GM23338 (cell line): Measurements from ENCODE around the gene PUS3. TPM values are rescaled to one million over a fixed set of nuclear protein-coding genes. Genes with fewer than 3 reads are reported as not detected.

Experiments
- polyA plus RNA-seq: library from polyadenylated mRNA; unstranded; fragments of >200 nt; fragmentation: Nextera tagmentation; extraction: Ambion mirVana; gene quantifications from 2 replicates; pipeline ENCODE4 v1.2.1, GENCODE V29; 2016
- total RNA-seq: library from RNA; depleted of rRNA; stranded (reverse); fragments of >200 nt; shearing (Covaris generic); gene quantifications from 2 replicates; pipeline ENCODE4 v1.2.3, GENCODE V29; 2014; rRNA removed

PUS3 gene
- total and polyA plus RNA-seq, 2 experiments from 2014 or later: 15.8 to 24.1 TPM

Other genes with a start within 250 kb of the PUS3 start
- gene ACRV1, start 222.4 kb downstream of the PUS3 start, total RNA-seq: not detected in 2 replicates
- 0.65 and 1.1 TPM in 2 replicates for gene ACRV1, start 222.4 kb downstream of the PUS3 start, polyA plus RNA-seq
- not detected in 2 replicates for gene PATE1, start 156.9 kb downstream of the PUS3 start, total RNA-seq
- not detected in 2 replicates for gene PATE1, start 156.9 kb downstream of the PUS3 start, polyA plus RNA-seq
- gene PATE2, start 124.4 kb downstream of the PUS3 start, total RNA-seq: not detected in 2 replicates
- gene PATE2, start 124.4 kb downstream of the PUS3 start, polyA plus RNA-seq: 0.14 and 0.16 TPM in 2 replicates
- gene PATE3, start 115.1 kb downstream of the PUS3 start, total RNA-seq: not detected in 2 replicates
- gene PATE3, start 115.1 kb downstream of the PUS3 start, polyA plus RNA-seq: not detected in 2 replicates
- not detected in 2 replicates for gene PATE4, start 69.9 kb downstream of the PUS3 start, total RNA-seq
- gene PATE4, start 69.9 kb downstream of the PUS3 start, polyA plus RNA-seq: not detected in 2 replicates
- gene HYLS1, start 15.5 kb downstream of the PUS3 start, total RNA-seq: 13.1 and 14.6 TPM in 2 replicates
- 20.7 and 25.7 TPM in 2 replicates for gene HYLS1, start 15.5 kb downstream of the PUS3 start, polyA plus RNA-seq
- 20.7 and 23.6 TPM in 2 replicates for gene DDX25, start 1.3 kb upstream of the PUS3 start, total RNA-seq
- 20.6 and 21.2 TPM in 2 replicates for gene DDX25, start 1.3 kb upstream of the PUS3 start, polyA plus RNA-seq
- gene VSIG10L2, start 42.8 kb upstream of the PUS3 start, total RNA-seq: not detected in 2 replicates
- 0.59 and 0.63 TPM in 2 replicates for gene VSIG10L2, start 42.8 kb upstream of the PUS3 start, polyA plus RNA-seq
- 31.2 and 35.5 TPM in 2 replicates for gene CDON, start 159.7 kb upstream of the PUS3 start, total RNA-seq
- 3.3 and 4.1 TPM in 2 replicates for gene CDON, start 159.7 kb upstream of the PUS3 start, polyA plus RNA-seq